Posterior vena cava (tissue), 2 donors: Measurements from ENCODE around the gene SERTAD2. TPM values are rescaled to one million over a fixed set of nuclear protein-coding genes. Genes with fewer than 3 reads are reported as not detected.

Experiments
- DNase-seq: peaks from one replicate; pipeline ENCODE4 v3.0.0-alpha.2; 2020; ENCODE audit warnings: low spot score
- intact Hi-C, 2 donors: fragments of 100-400 bp; cut with DNase I; formaldehyde crosslinking; loops; one replicate each; pipeline versions ENCODE4 v1.14.1 to v1.14.2; 2022 to 2023
- total RNA-seq, 2 donors: library from RNA; stranded (reverse); fragmentation: NEBNext Ultra II Directional; extraction: Animal tissue kit (Norgen Biotek cat#: 25700); gene quantifications; one replicate each; pipeline ENCODE4 v1.2.1, GENCODE V29; 2021
- donor health status: DM: yes; HTN: yes; CAD: no.
- donor health status: DM: yes; HTN: yes; CAD: no.

Gene SERTAD2
- total RNA-seq, 2 donors from 2014 or later = 17.3 to 21.8 TPM

- intact Hi-C loops = no loop called here
- DNase-seq = no peak
These were observed 51.8 kb downstream of the SERTAD2 start for GRCh38 chr2:64601785-64602391.

- intact Hi-C loops = no loop called here
- DNase-seq = no peak
These were observed 52.5 kb downstream of the SERTAD2 start for GRCh38 chr2:64601034-64601754.

- no peak for DNase-seq
These were observed 54.2 kb downstream of the SERTAD2 start for GRCh38 chr2:64599469-64599868.

GRCh38 chr2:64598226-64598625, 55.5 kb downstream of the SERTAD2 start:
- no peak for DNase-seq
- intact Hi-C loops = loop anchor here in 1 of 2 donors (10.0 kb wide), 1 partner anchor 47 kb away; no protein-coding TSS in a partner anchor

More at GRCh38 chr2:64599469-64599868, 54.2 kb downstream of the SERTAD2 start:
- intact Hi-C loops = loop anchor here in 1 of 2 donors (10.0 kb wide), 1 partner anchor 45 kb away; no protein-coding TSS in a partner anchor

- no peak for DNase-seq
- intact Hi-C loops = loop anchor here in 1 of 2 donors (10.0 kb wide), 1 partner anchor 49 kb away; no protein-coding TSS in a partner anchor
These were observed 58.1 kb downstream of the SERTAD2 start for GRCh38 chr2:64595397-64596176.

- intact Hi-C loops = loop anchor here in 1 of 2 donors (10.0 kb wide), 1 partner anchor 50 kb away; no protein-coding TSS in a partner anchor
- no peak for DNase-seq
These were observed 59.3 kb downstream of the SERTAD2 start for GRCh38 chr2:64594226-64594989.

GRCh38 chr2:64593035-64593655, 60.6 kb downstream of the SERTAD2 start:
- no peak for DNase-seq
- intact Hi-C loops = loop anchor here in 1 of 2 donors (10.0 kb wide), 1 partner anchor 52 kb away; no protein-coding TSS in a partner anchor

GRCh38 chr2:64591188-64591587, 62.5 kb downstream of the SERTAD2 start:
- intact Hi-C loops = loop anchor here in 1 of 2 donors (10.0 kb wide), 1 partner anchor 54 kb away; no protein-coding TSS in a partner anchor
- no peak for DNase-seq

GRCh38 chr2:64587561-64587960, 66.2 kb downstream of the SERTAD2 start:
- intact Hi-C loops = loop anchor here (5.0 kb wide), 2 partner anchors 65 to 280 kb away; partner anchors contain the start of gene SERTAD2 (in 1 of the 2)
- no peak for DNase-seq

- intact Hi-C loops = loop anchor here (5.0 kb wide), 2 partner anchors 65 to 280 kb away; partner anchors contain the start of gene SERTAD2 (in 1 of the 2)
- no peak for DNase-seq
These were observed 66.7 kb downstream of the SERTAD2 start for GRCh38 chr2:64586883-64587481.

- DNase-seq = no peak
- intact Hi-C loops = loop anchor here (5.0 kb wide), 2 partner anchors 66 to 281 kb away; partner anchors contain the start of gene SERTAD2 (in 1 of the 2)
These were observed 67.7 kb downstream of the SERTAD2 start for GRCh38 chr2:64586054-64586453.

GRCh38 chr2:64582774-64583340, 70.9 kb downstream of the SERTAD2 start:
- intact Hi-C loops = no loop called here
- no peak for DNase-seq

GRCh38 chr2:64581777-64582539, 71.8 kb downstream of the SERTAD2 start:
- intact Hi-C loops = no loop called here
- no peak for DNase-seq
